NCI-H146 (cell line): ENCODE results near the gene TRIM49C.
"Not testable (repeated sequence)": the region's sequence is repeated elsewhere in the genome, so short reads cannot be mapped to it uniquely, and the experiment has no call there.

ENCODE experiments used
- DNase-seq: peaks from one replicate; lab custom pipeline; 2025; lab: John Stamatoyannopoulos, UW

Gene TRIM49C

GRCh38 chr11:90030806-90031205 is at the start of gene TRIM49C:
Gene TRIM49C, plus strand, starts transcription at chr11:90031106. Its CDS starts 4,106 bp downstream, at chr11:90035212.
- not testable (repeated sequence) for DNase-seq

- not testable (repeated sequence) for DNase-seq
Observed at GRCh38 chr11:90024184-90024583, 6.7 kb upstream of the TRIM49C start.

GRCh38 chr11:90051591-90052209 is 20.8 kb downstream of the TRIM49C start:
- DNase-seq: not testable (repeated sequence)

GRCh38 chr11:90052311-90052710 is 21.4 kb downstream of the TRIM49C start:
- not testable (repeated sequence) for DNase-seq

GRCh38 chr11:90053545-90053944 is 22.6 kb downstream of the TRIM49C start:
- not testable (repeated sequence) for DNase-seq

GRCh38 chr11:90085650-90086049 is 54.7 kb downstream of the TRIM49C start, which contains the start of gene UBTFL1:
Gene UBTFL1, plus strand, starts transcription at chr11:90085950. Its CDS starts 0 bp downstream, at chr11:90085950.
- DNase-seq: not testable (repeated sequence)

- not testable (repeated sequence) for DNase-seq
Observed at GRCh38 chr11:90088731-90089130, 57.8 kb downstream of the TRIM49C start.
